Lower lobe of right lung (tissue), 2 donors: ENCODE measurements around the gene NPHP3. TPM values are rescaled to one million over a fixed set of nuclear protein-coding genes. Genes with fewer than 3 reads are reported as not detected.

Experiments used
- ATAC-seq, 2 donors: fragments of 200-7000 bp; cut with Tn5 transposase; one replicate each; pipeline ENCODE4 v1.9.1; 2020 to 2022; ENCODE audit warnings: mild to moderate bottlenecking in 2 of 2, moderate library complexity in 2 of 2
- DNase-seq: peaks from one replicate; pipeline ENCODE4 v3.0.0-alpha.2; 2020
- H3K27ac ChIP-seq: fragments of 200-600 bp; one replicate; pipeline ENCODE4 v1.8.0; 2022
- H3K27me3 ChIP-seq: fragments of 200-600 bp; one replicate; pipeline ENCODE4 v1.8.0; 2022; ENCODE audit warnings: low read depth
- H3K36me3 ChIP-seq: fragments of 200-600 bp; one replicate; pipeline ENCODE4 v1.8.0; 2022; ENCODE audit warnings: mild to moderate bottlenecking
- H3K4me1 ChIP-seq: fragments of 200-600 bp; one replicate; pipeline ENCODE4 v1.8.0; 2022
- H3K4me3 ChIP-seq: fragments of 200-600 bp; one replicate; pipeline ENCODE4 v1.8.0; 2022; ENCODE audit warnings: mild to moderate bottlenecking
- H3K9me3 ChIP-seq: fragments of 200-600 bp; one replicate; pipeline ENCODE4 v1.8.0; 2022
- CTCF ChIP-seq: fragments of 200-600 bp; IDR thresholded peaks from one replicate; pipeline ENCODE4 v1.8.0; 2022; ENCODE audit warnings: antibody characterized with exemption, mild to moderate bottlenecking
- intact Hi-C: fragments of 100-400 bp; cut with DNase I; formaldehyde crosslinking; loops from one replicate; pipeline ENCODE4 v1.11.0; 2022
- long read RNA-seq: library from polyadenylated mRNA; unstranded; transcript quantifications from one replicate; pipeline ENCODE4 v2.0.0, GENCODE V29; 2021
- total RNA-seq: library from RNA; stranded (reverse); fragmentation: NEBNext Ultra II Directional; extraction: Animal tissue kit (Norgen Biotek cat#: 25700); gene quantifications from one replicate; pipeline ENCODE4 v1.2.1, GENCODE V29; 2021
- donor health status: DM: no; HTN: yes; CAD: no; lungs with severe emphysema.

Gene NPHP3, protein sequence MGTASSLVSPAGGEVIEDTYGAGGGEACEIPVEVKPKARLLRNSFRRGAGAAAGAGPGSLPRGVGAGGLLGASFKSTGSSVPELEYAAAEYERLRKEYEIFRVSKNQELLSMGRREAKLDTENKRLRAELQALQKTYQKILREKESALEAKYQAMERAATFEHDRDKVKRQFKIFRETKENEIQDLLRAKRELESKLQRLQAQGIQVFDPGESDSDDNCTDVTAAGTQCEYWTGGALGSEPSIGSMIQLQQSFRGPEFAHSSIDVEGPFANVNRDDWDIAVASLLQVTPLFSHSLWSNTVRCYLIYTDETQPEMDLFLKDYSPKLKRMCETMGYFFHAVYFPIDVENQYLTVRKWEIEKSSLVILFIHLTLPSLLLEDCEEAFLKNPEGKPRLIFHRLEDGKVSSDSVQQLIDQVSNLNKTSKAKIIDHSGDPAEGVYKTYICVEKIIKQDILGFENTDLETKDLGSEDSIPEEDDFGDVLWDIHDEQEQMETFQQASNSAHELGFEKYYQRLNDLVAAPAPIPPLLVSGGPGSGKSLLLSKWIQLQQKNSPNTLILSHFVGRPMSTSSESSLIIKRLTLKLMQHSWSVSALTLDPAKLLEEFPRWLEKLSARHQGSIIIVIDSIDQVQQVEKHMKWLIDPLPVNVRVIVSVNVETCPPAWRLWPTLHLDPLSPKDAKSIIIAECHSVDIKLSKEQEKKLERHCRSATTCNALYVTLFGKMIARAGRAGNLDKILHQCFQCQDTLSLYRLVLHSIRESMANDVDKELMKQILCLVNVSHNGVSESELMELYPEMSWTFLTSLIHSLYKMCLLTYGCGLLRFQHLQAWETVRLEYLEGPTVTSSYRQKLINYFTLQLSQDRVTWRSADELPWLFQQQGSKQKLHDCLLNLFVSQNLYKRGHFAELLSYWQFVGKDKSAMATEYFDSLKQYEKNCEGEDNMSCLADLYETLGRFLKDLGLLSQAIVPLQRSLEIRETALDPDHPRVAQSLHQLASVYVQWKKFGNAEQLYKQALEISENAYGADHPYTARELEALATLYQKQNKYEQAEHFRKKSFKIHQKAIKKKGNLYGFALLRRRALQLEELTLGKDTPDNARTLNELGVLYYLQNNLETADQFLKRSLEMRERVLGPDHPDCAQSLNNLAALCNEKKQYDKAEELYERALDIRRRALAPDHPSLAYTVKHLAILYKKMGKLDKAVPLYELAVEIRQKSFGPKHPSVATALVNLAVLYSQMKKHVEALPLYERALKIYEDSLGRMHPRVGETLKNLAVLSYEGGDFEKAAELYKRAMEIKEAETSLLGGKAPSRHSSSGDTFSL (N-terminal part only)
- total RNA-seq, result 31.2 TPM
- long read RNA-seq, full-length matches to known transcripts, result 1 of 10 reads
- long read RNA-seq, partial matches to known transcripts, result 4 of 10 reads
- long read RNA-seq, other reads (novel, unspliced or antisense), result 5 of 10 reads

GRCh38 chr3:132722165-132723023, at the start of gene NPHP3:
Gene NPHP3 (minus strand): TSS chr3:132722409. CDS start chr3:132722355, 54 bp downstream.
- TF ChIP-seq CTCF, result peak; percentile 5
- peak within 1 kb of the TSS; percentile 99 for H3K27ac ChIP-seq
- ATAC-seq (peak; percentile 94 to 95), DNase-seq (peak; percentile 97)
- peaks cover 37% of the 10 kb centered on the region for H3K4me1 ChIP-seq
- H3K4me3 ChIP-seq, result peak within 1 kb of the TSS; percentile 83
- H3K9me3 ChIP-seq, result no peaks in the 10 kb centered on the region
- no peaks in the 10 kb centered on the region for H3K27me3 ChIP-seq
- intact Hi-C loops, result no loop called here
- peaks cover 22% of the 10 kb centered on the region for H3K36me3 ChIP-seq

GRCh38 chr3:132758740-132759139, 36.5 kb upstream of the NPHP3 start:
- intact Hi-C loops, result no loop called here
- H3K4me3 ChIP-seq, result no peak overlapping the region
- no peak overlapping the region for H3K27ac ChIP-seq
- no peak for TF ChIP-seq CTCF
- DNase-seq (no peak), ATAC-seq (no peak)
- no peaks in the 10 kb centered on the region for H3K9me3 ChIP-seq
- H3K36me3 ChIP-seq, result no peaks in the 10 kb centered on the region
- no peaks in the 10 kb centered on the region for H3K27me3 ChIP-seq
- no peaks in the 10 kb centered on the region for H3K4me1 ChIP-seq

GRCh38 chr3:132756108-132756650, 34.0 kb upstream of the NPHP3 start:
- DNase-seq (no peak), ATAC-seq (peak in 1 of 2 donors; percentile 27)
- intact Hi-C loops, result no loop called here
- Histone ChIP-seq H3K36me3 (no peaks in the 10 kb centered on the region), H3K9me3 (no peaks in the 10 kb centered on the region), H3K4me1 (no peaks in the 10 kb centered on the region), H3K27ac (no peak overlapping the region), H3K4me3 (no peak overlapping the region), H3K27me3 (no peaks in the 10 kb centered on the region)
- no peak for TF ChIP-seq CTCF

DNA sequence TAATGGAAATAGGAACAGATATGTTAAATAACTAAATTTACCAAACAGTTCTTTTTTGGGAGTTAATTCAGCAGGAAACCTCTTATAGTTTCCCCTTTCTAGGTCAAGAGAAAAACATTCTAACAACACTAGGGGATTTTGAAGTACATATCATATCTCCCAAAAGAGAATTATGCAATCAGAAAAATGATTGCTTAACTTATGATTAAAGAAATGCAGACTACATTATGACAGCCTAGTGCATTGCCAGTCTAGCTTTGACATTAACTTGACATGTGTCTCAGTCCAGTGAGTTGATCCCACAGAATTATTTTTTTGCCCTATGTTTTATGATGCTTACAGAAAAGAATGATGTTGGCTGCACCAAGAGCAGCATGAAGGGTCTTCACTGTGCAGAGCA, 31.7 kb upstream of the NPHP3 start:
- no peaks in the 10 kb centered on the region for H3K27me3 ChIP-seq
- H3K4me1 ChIP-seq, result no peaks in the 10 kb centered on the region
- ATAC-seq (no peak), DNase-seq (no peak)
- TF ChIP-seq CTCF, result no peak
- H3K27ac ChIP-seq, result no peak overlapping the region
- no peaks in the 10 kb centered on the region for H3K36me3 ChIP-seq
- H3K4me3 ChIP-seq, result no peak overlapping the region
- intact Hi-C loops, result no loop called here
- no peaks in the 10 kb centered on the region for H3K9me3 ChIP-seq
